ENCODE data around the gene RNF217. TPM values are rescaled to one million over a fixed set of nuclear protein-coding genes. Genes with fewer than 3 reads are reported as not detected.

The RNF217 gene
- total and polyA plus RNA-seq, 2 of the 13 experiments (the other 11 are each of a cell fraction or from before 2014, with no cell fraction given) = 2.2 to 2.4 TPM

DNA sequence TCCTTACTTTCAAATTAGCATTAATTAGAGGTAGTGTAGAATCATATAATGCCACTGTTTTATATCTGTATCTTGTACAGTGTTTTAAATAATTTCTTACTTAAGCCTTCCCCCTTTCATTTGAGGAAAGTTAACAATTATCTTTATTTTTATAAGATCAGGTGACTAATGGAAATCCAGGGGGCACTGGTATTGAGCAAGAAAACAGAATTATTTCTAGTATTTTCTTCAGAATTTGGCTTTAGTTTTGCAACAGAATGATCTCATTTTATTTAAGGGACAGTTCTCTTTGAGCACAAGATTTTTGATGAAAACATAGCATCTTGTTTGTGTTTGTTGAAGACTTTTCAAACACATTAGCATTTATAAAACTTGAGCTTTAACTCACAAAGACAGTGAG lies 55.9 kb downstream of the RNF217 start (continued):
- TF ChIP-seq, protein P1, sequence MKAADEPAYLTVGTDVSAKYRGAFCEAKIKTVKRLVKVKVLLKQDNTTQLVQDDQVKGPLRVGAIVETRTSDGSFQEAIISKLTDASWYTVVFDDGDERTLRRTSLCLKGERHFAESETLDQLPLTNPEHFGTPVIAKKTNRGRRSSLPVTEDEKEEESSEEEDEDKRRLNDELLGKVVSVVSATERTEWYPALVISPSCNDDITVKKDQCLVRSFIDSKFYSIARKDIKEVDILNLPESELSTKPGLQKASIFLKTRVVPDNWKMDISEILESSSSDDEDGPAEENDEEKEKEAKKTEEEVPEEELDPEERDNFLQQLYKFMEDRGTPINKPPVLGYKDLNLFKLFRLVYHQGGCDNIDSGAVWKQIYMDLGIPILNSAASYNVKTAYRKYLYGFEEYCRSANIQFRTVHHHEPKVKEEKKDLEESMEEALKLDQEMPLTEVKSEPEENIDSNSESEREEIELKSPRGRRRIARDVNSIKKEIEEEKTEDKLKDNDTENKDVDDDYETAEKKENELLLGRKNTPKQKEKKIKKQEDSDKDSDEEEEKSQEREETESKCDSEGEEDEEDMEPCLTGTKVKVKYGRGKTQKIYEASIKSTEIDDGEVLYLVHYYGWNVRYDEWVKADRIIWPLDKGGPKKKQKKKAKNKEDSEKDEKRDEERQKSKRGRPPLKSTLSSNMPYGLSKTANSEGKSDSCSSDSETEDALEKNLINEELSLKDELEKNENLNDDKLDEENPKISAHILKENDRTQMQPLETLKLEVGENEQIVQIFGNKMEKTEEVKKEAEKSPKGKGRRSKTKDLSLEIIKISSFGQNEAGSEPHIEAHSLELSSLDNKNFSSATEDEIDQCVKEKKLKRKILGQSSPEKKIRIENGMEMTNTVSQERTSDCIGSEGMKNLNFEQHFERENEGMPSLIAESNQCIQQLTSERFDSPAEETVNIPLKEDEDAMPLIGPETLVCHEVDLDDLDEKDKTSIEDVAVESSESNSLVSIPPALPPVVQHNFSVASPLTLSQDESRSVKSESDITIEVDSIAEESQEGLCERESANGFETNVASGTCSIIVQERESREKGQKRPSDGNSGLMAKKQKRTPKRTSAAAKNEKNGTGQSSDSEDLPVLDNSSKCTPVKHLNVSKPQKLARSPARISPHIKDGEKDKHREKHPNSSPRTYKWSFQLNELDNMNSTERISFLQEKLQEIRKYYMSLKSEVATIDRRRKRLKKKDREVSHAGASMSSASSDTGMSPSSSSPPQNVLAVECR (CRISPR knock-in tag; IDR thresholded peaks at IDR 0.05; ENCODE audit: borderline replicate concordance) = no peak

DNA sequence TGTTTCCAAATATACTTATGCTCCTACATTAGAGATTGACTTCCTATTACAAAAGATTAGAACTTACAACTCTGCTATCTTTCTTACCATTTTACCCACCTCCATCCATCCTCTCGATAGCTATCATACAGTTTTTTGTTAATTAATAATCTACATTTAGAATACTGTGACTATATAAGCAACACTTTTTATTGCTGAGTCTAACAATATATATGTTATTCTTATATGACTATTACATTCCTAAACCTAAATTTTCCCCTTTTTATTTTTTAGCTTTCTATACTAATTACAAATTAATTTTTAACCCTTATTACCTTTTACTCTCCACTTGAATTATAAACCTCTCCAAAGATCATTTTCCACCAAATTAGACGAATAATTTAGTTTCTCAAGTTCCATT lies 57.0 kb downstream of the RNF217 start:
- 0 out of 4 replicates have a peak, but pooled peaks of 1 of the 2 experiments have one; percentile 24 for TF ChIP-seq MAFK (conservative IDR thresholded peaks at IDR 0.05 in 1 of 2, IDR thresholded peaks at IDR 0.05 in 1 of 2; ENCODE audit: low read length in 2 of 2)
- TF ChIP-seq, protein P2, sequence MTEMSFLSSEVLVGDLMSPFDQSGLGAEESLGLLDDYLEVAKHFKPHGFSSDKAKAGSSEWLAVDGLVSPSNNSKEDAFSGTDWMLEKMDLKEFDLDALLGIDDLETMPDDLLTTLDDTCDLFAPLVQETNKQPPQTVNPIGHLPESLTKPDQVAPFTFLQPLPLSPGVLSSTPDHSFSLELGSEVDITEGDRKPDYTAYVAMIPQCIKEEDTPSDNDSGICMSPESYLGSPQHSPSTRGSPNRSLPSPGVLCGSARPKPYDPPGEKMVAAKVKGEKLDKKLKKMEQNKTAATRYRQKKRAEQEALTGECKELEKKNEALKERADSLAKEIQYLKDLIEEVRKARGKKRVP (CRISPR knock-in tag; IDR thresholded peaks at IDR 0.05) = no peak
- H2AFZ ChIP-seq (ENCODE audit: low read length) = no peak overlapping the region
- no peak overlapping the region for H3K4me3 ChIP-seq (replicated peaks in 1 of 3; ENCODE audit: insufficient read depth in 1 of 3, low read depth in 2 of 3, low read length in 3 of 3)
- H4K20me1 ChIP-seq (ENCODE audit: insufficient read depth, low read length) = no peaks in the 10 kb centered on the region
- H3K27me3 ChIP-seq (ENCODE audit: control insufficient read depth in 1 of 2, insufficient read depth in 2 of 2, low read length in 2 of 2) = no peaks in the 10 kb centered on the region
- ChIA-PET POLR2A (no interaction called here), CTCF (ENCODE audit: low intra/inter-chr PET ratio, low total read pairs) (no interaction called here)
- in situ Hi-C loops (cut with HindIII; ENCODE audit: extremely low pct_ligation_motif_present, low pct_unique_long_range_greater_than_20kb) (no loop called here), intact Hi-C loops (cut with micrococcal nuclease; ENCODE audit: unreplicated experiment) (no loop called here)
- H3K4me2 ChIP-seq (ENCODE audit: low read depth, low read length) = no peak overlapping the region
- H3K36me3 ChIP-seq (replicated peaks in 1 of 2; ENCODE audit: control insufficient read depth in 1 of 2, insufficient read depth in 2 of 2, low read length in 2 of 2) = no peaks in the 10 kb centered on the region
- H3K9me3 ChIP-seq (ENCODE audit: low read length) = no peaks in the 10 kb centered on the region
- 32% methylated on average over 2 of the region's 2 CpGs for WGBS (ENCODE audit: low lambda C conversion rate)
- no peak for DNase-seq (ENCODE audit: low spot score)
- H3K9ac ChIP-seq (ENCODE audit: insufficient read depth, low read depth, low read length) = no peak overlapping the region
- no peak for FAIRE-seq
- H3K27ac ChIP-seq (ENCODE audit: extremely low read length, insufficient read depth, low read length) = no peak overlapping the region
- no TSS peak for BruUV-seq (replicated peaks)
- H3K79me2 ChIP-seq (ENCODE audit: insufficient read depth, low read length) = no peaks in the 10 kb centered on the region
- no peaks in the 10 kb centered on the region for H3K4me1 ChIP-seq (ENCODE audit: insufficient read depth, low read length)
- ATAC-seq = no peak

Measured in HepG2 (cell line).